ENCODE data around the gene PAN2. TPM values are rescaled to one million over a fixed set of nuclear protein-coding genes. Genes with fewer than 3 reads are reported as not detected.
"Not testable (repeated sequence)": the region's sequence is repeated elsewhere in the genome, so short reads cannot be mapped to it uniquely, and the experiment has no call there.

The PAN2 gene
- total RNA-seq, 1 donor = 23.0 TPM

GRCh38 chr12:56333197-56333678, 562 bp downstream of the PAN2 start:
- no peak for DNase-seq (ENCODE audit: low read depth)
- TF ChIP-seq, protein P1, sequence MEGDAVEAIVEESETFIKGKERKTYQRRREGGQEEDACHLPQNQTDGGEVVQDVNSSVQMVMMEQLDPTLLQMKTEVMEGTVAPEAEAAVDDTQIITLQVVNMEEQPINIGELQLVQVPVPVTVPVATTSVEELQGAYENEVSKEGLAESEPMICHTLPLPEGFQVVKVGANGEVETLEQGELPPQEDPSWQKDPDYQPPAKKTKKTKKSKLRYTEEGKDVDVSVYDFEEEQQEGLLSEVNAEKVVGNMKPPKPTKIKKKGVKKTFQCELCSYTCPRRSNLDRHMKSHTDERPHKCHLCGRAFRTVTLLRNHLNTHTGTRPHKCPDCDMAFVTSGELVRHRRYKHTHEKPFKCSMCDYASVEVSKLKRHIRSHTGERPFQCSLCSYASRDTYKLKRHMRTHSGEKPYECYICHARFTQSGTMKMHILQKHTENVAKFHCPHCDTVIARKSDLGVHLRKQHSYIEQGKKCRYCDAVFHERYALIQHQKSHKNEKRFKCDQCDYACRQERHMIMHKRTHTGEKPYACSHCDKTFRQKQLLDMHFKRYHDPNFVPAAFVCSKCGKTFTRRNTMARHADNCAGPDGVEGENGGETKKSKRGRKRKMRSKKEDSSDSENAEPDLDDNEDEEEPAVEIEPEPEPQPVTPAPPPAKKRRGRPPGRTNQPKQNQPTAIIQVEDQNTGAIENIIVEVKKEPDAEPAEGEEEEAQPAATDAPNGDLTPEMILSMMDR (IDR thresholded peaks at IDR 0.05; ENCODE audit: insufficient read depth, low read length) = no peak

GRCh38 chr12:56332512-56333196, 1.1 kb downstream of the PAN2 start:
- H3K4me3 ChIP-seq (ENCODE audit: low read depth, low read length) = peak overlapping the region; percentile 74
- DNase-seq (ENCODE audit: low read depth) = no peak
- TF ChIP-seq, protein P1 (IDR thresholded peaks at IDR 0.05; ENCODE audit: insufficient read depth, low read length) = no peak

More at GRCh38 chr12:56333197-56333678, 562 bp downstream of the PAN2 start:
- H3K4me3 ChIP-seq (ENCODE audit: low read depth, low read length) = peak overlapping the region; percentile 74

GRCh38 chr12:56330936-56331490, 2.8 kb downstream of the PAN2 start:
- TF ChIP-seq, protein P1 (IDR thresholded peaks at IDR 0.05; ENCODE audit: insufficient read depth, low read length) = no peak
- no peak for DNase-seq (ENCODE audit: low read depth)
- H3K4me3 ChIP-seq (ENCODE audit: low read depth, low read length) = no peak overlapping the region

DNA sequence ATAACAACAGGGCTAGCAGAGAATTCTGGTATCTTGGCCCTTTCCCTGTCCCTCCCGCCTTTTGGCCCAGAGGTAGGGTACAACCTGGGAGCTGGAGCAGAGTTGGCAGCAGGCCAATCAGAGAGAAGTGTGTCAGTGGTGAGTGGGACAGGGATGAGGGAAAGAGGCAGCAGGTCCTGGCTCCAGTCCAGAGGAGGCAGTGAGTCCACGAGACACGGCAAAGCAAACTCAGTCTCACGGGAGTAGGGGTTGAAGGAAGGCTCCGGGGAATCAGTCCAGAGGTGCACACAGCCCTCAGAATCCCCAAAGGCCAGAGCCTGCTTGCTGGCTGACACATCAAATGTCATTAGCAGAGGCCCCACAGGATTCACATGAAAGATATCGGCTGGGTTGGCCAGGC, 7.3 kb downstream of the PAN2 start:
- no peak for DNase-seq (ENCODE audit: low read depth)
- no peak overlapping the region for H3K4me3 ChIP-seq (ENCODE audit: low read depth, low read length)
- TF ChIP-seq, protein P1 (IDR thresholded peaks at IDR 0.05; ENCODE audit: insufficient read depth, low read length) = no peak

- no peak for DNase-seq (ENCODE audit: low read depth)
- TF ChIP-seq, protein P1 (IDR thresholded peaks at IDR 0.05; ENCODE audit: insufficient read depth, low read length) = no peak
Observed at GRCh38 chr12:56326126-56326525, 7.7 kb downstream of the PAN2 start.

DNA sequence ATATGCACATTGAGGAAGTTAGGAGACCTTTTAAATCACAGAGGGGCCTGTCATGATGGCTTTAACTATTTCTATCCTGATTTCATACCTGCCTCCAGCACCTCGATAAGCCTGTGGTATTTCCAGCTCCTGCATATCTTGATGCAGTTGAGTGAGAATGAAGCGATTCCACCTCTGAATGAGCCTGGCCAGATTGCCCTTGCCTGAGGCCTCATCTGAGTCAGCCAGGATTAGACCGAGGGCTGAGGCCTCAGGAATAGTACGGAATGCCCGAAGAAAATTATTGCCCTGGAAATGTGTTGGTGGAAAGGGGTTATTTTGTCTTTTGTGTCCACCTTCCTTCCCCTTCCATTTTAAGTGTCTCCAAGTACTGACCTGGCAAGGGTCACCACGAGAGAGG, 9.6 kb downstream of the PAN2 start:
- no peak overlapping the region for H3K4me3 ChIP-seq (ENCODE audit: low read depth, low read length)
- DNase-seq (ENCODE audit: low read depth) = no peak
- TF ChIP-seq, protein P1 (IDR thresholded peaks at IDR 0.05; ENCODE audit: insufficient read depth, low read length) = no peak

More at GRCh38 chr12:56326126-56326525, 7.7 kb downstream of the PAN2 start:
- H3K4me3 ChIP-seq (ENCODE audit: low read depth, low read length) = no peak overlapping the region

GRCh38 chr12:56321610-56322009, 12.2 kb downstream of the PAN2 start:
- not testable (repeated sequence) for H3K4me3 ChIP-seq (ENCODE audit: low read depth, low read length); DNase-seq (ENCODE audit: low read depth)

All from fibroblast of the aortic adventitia (primary cell).